Measurements from ENCODE around the gene GLG1.

GLG1 gene

GRCh38 chr16:74465851-74466685 lies 140.8 kb downstream of the GLG1 start:
- Histone ChIP-seq H3K4me2 (ENCODE audit: low read length) (no peak overlapping the region), H3F3A (ENCODE audit: control insufficient read depth, insufficient read depth) (no peaks in the 10 kb centered on the region), H3K36me3 (ENCODE audit: control insufficient read depth, low read length) (peaks cover 69% of the 10 kb centered on the region), H3K27me3 (ENCODE audit: control insufficient read depth, low read length) (no peaks in the 10 kb centered on the region), H3K79me2 (ENCODE audit: control insufficient read depth, low read length) (no peaks in the 10 kb centered on the region), H3K27ac (ENCODE audit: low read depth, low read length) (no peak overlapping the region), H3K4me1 (ENCODE audit: control insufficient read depth, low read length) (peaks cover 7% of the 10 kb centered on the region), H3K9me3 (ENCODE audit: control insufficient read depth, insufficient read depth, low read length) (no peaks in the 10 kb centered on the region), H3K4me3 (ENCODE audit: low read length) (no peak overlapping the region), H4K20me1 (ENCODE audit: control insufficient read depth, insufficient read depth, low read depth, low read length) (no peaks in the 10 kb centered on the region), H3K9me2 (replicated peaks; ENCODE audit: control insufficient read depth, low read length) (no peaks in the 10 kb centered on the region)
- no peak for TF ChIP-seq EZH2phosphoT487 (IDR thresholded peaks at IDR 0.05; ENCODE audit: borderline replicate concordance, low read length)
- TF ChIP-seq, protein P1, sequence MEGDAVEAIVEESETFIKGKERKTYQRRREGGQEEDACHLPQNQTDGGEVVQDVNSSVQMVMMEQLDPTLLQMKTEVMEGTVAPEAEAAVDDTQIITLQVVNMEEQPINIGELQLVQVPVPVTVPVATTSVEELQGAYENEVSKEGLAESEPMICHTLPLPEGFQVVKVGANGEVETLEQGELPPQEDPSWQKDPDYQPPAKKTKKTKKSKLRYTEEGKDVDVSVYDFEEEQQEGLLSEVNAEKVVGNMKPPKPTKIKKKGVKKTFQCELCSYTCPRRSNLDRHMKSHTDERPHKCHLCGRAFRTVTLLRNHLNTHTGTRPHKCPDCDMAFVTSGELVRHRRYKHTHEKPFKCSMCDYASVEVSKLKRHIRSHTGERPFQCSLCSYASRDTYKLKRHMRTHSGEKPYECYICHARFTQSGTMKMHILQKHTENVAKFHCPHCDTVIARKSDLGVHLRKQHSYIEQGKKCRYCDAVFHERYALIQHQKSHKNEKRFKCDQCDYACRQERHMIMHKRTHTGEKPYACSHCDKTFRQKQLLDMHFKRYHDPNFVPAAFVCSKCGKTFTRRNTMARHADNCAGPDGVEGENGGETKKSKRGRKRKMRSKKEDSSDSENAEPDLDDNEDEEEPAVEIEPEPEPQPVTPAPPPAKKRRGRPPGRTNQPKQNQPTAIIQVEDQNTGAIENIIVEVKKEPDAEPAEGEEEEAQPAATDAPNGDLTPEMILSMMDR (IDR thresholded peaks at IDR 0.05; ENCODE audit: low read depth, low read length, poor library complexity, severe bottlenecking) = no peak

DNA sequence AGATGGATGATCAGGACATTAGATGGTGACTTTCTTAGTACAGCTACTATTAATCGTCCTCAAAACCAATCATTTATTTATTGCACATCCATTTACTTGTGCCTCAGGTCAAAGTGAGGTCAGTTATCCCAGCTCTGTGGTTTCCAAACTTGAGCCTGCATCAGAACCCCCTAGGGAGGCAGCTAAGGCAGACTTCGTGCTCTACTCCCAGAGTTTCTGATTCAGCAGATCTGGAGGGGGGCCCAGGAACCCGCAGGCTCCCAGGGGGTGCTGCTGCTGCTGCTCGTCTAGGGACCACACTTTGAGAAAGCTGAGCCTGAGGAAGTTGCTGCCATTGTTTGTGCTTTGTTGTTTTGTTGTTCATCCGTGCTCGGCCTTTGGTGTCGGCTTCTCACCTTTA lies 141.6 kb downstream of the GLG1 start:
- H3K9me2 ChIP-seq (replicated peaks; ENCODE audit: control insufficient read depth, low read length) = no peaks in the 10 kb centered on the region
- H3K4me2 ChIP-seq (ENCODE audit: low read length) = no peak overlapping the region
- no peak overlapping the region for H3K27ac ChIP-seq (ENCODE audit: low read depth, low read length)
- H3K27me3 ChIP-seq (ENCODE audit: control insufficient read depth, low read length) = no peaks in the 10 kb centered on the region
- TF ChIP-seq EZH2phosphoT487 (IDR thresholded peaks at IDR 0.05; ENCODE audit: borderline replicate concordance, low read length) = no peak
- TF ChIP-seq, protein P1 (IDR thresholded peaks at IDR 0.05; ENCODE audit: low read depth, low read length, poor library complexity, severe bottlenecking) = no peak
- H3K9me3 ChIP-seq (ENCODE audit: control insufficient read depth, insufficient read depth, low read length) = no peaks in the 10 kb centered on the region
- peaks cover 7% of the 10 kb centered on the region for H3K4me1 ChIP-seq (ENCODE audit: control insufficient read depth, low read length)
- H3K4me3 ChIP-seq (ENCODE audit: low read length) = no peak overlapping the region
- H3K79me2 ChIP-seq (ENCODE audit: control insufficient read depth, low read length) = no peaks in the 10 kb centered on the region
- H3F3A ChIP-seq (ENCODE audit: control insufficient read depth, insufficient read depth) = no peaks in the 10 kb centered on the region
- no peaks in the 10 kb centered on the region for H4K20me1 ChIP-seq (ENCODE audit: control insufficient read depth, insufficient read depth, low read depth, low read length)
- H3K36me3 ChIP-seq (ENCODE audit: control insufficient read depth, low read length) = peaks cover 70% of the 10 kb centered on the region

DNA sequence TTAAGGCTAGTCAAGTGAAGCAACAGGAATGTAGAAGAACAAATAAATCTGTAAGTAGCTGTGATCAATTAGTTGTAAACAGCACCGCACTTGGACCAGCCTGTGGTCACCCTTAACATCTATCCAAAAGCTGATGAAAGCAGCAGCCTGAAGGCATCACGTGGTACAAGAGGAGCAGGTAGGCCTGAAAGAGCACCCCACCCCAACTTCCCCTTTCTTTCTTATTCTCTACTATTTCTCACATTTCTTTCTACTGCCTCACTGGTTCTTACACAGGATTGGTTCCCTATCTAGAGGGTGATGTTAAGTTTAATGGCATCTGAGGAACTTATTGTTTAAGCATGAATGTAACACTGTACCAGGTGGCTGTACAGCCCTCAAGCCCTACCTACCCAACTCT lies 143.0 kb downstream of the GLG1 start:
- Histone ChIP-seq H3K27me3 (ENCODE audit: control insufficient read depth, low read length) (no peaks in the 10 kb centered on the region), H3K4me2 (ENCODE audit: low read length) (no peak overlapping the region), H3K27ac (ENCODE audit: low read depth, low read length) (no peak overlapping the region), H3K9me2 (replicated peaks; ENCODE audit: control insufficient read depth, low read length) (no peaks in the 10 kb centered on the region), H3K4me3 (ENCODE audit: low read length) (no peak overlapping the region), H4K20me1 (ENCODE audit: control insufficient read depth, insufficient read depth, low read depth, low read length) (no peaks in the 10 kb centered on the region), H3K4me1 (ENCODE audit: control insufficient read depth, low read length) (peaks cover 7% of the 10 kb centered on the region), H3F3A (ENCODE audit: control insufficient read depth, insufficient read depth) (no peaks in the 10 kb centered on the region), H3K36me3 (ENCODE audit: control insufficient read depth, low read length) (peaks cover 59% of the 10 kb centered on the region), H3K9me3 (ENCODE audit: control insufficient read depth, insufficient read depth, low read length) (no peaks in the 10 kb centered on the region), H3K79me2 (ENCODE audit: control insufficient read depth, low read length) (no peaks in the 10 kb centered on the region)
- TF ChIP-seq EZH2phosphoT487 (IDR thresholded peaks at IDR 0.05; ENCODE audit: borderline replicate concordance, low read length) = no peak
- TF ChIP-seq, protein P1 (IDR thresholded peaks at IDR 0.05; ENCODE audit: low read depth, low read length, poor library complexity, severe bottlenecking) = no peak

Data from DOHH2 (cell line).